Measurements from ENCODE around the gene RABAC1.
A peak's percentile ranks its signal among the peaks of the same experiment; 100 is the strongest.

The RABAC1 gene

GRCh38 chr19:41928754-41929535 lies 30.2 kb downstream of the RABAC1 start:
- DNase-seq (ENCODE audit: low spot score), result no peak

- DNase-seq (ENCODE audit: low spot score), result no peak
Observed at GRCh38 chr19:41928221-41928683, 30.9 kb downstream of the RABAC1 start, which contains the start of gene ERFL. Gene ERFL, minus strand, starts transcription at chr19:41928449. Its CDS starts 15,530 bp downstream, at chr19:41912919.

- DNase-seq (ENCODE audit: low spot score), result peak; percentile 79
Observed at GRCh38 chr19:41927497-41928192, 31.5 kb downstream of the RABAC1 start.

- DNase-seq (ENCODE audit: low spot score), result no peak
Observed at GRCh38 chr19:41926763-41927496, 32.2 kb downstream of the RABAC1 start.

GRCh38 chr19:41926028-41926762 lies 32.9 kb downstream of the RABAC1 start:
- no peak for DNase-seq (ENCODE audit: low spot score)

- no peak for DNase-seq (ENCODE audit: low spot score)
Observed at GRCh38 chr19:41925208-41926003, 33.7 kb downstream of the RABAC1 start.

- no peak for DNase-seq (ENCODE audit: low spot score)
Observed at GRCh38 chr19:41924151-41925145, 34.7 kb downstream of the RABAC1 start.

GRCh38 chr19:41923045-41923788 lies 35.9 kb downstream of the RABAC1 start:
- no peak for DNase-seq (ENCODE audit: low spot score)

- DNase-seq (ENCODE audit: low spot score), result no peak
Observed at GRCh38 chr19:41922585-41922984, 36.5 kb downstream of the RABAC1 start.

- no peak for DNase-seq (ENCODE audit: low spot score)
Observed at GRCh38 chr19:41921577-41922576, 37.2 kb downstream of the RABAC1 start.

GRCh38 chr19:41920882-41921576 lies 38.1 kb downstream of the RABAC1 start:
- no peak for DNase-seq (ENCODE audit: low spot score)

- no peak for DNase-seq (ENCODE audit: low spot score)
Observed at GRCh38 chr19:41919948-41920712, 39.0 kb downstream of the RABAC1 start.

GRCh38 chr19:41918653-41919244 lies 40.4 kb downstream of the RABAC1 start:
- no peak for DNase-seq (ENCODE audit: low spot score)

GRCh38 chr19:41918095-41918494 lies 41.0 kb downstream of the RABAC1 start:
- no peak for DNase-seq (ENCODE audit: low spot score)

GRCh38 chr19:41917676-41918075 lies 41.4 kb downstream of the RABAC1 start:
- DNase-seq (ENCODE audit: low spot score), result no peak

Data from HuH-7 (cell line).